Aorta (tissue), 5 donors: ENCODE measurements around the gene KCNQ1. TPM values are rescaled to one million over a fixed set of nuclear protein-coding genes. Genes with fewer than 3 reads are reported as not detected.

Source experiments
- ATAC-seq: fragments of 200-7000 bp; cut with Tn5 transposase; one replicate; pipeline ENCODE4 v1.9.1; 2022; ENCODE audit warnings: moderate library complexity; ENCODE audit not compliant: low FRiP score
- DNase-seq, 2 donors: peaks; one replicate each; pipeline ENCODE4 v3.0.0-alpha.2; 2020
- H3K27ac ChIP-seq, 2 donors: one replicate each; pipeline ENCODE4 v1.5.1; 2013; ENCODE audit warnings: low read length in 2 of 2, mild to moderate bottlenecking in 2 of 2, moderate library complexity in 2 of 2, control low read depth in 1 of 2, inconsistent platforms in 1 of 2, low read depth in 1 of 2
- H3K27me3 ChIP-seq, 2 donors: one replicate each; pipeline ENCODE4 v1.6.1; 2013; ENCODE audit warnings: control low read depth in 1 of 2, low read length in 1 of 2, mild to moderate bottlenecking in 1 of 2, moderate library complexity in 1 of 2; ENCODE audit not compliant: insufficient read depth in 2 of 2, control insufficient read depth in 1 of 2
- H3K36me3 ChIP-seq, 2 donors: one replicate each; pipeline ENCODE4 v1.6.1; 2013; ENCODE audit warnings: control low read depth in 1 of 2, low read length in 1 of 2, mild to moderate bottlenecking in 1 of 2; ENCODE audit not compliant: insufficient read depth in 2 of 2, control insufficient read depth in 1 of 2
- H3K4me1 ChIP-seq, 2 donors: one replicate each; pipeline ENCODE4 v1.6.1; 2013; ENCODE audit warnings: low read length in 2 of 2, control low read depth in 1 of 2, mild to moderate bottlenecking in 1 of 2, moderate library complexity in 1 of 2; ENCODE audit not compliant: insufficient read depth in 2 of 2, control insufficient read depth in 1 of 2
- H3K4me3 ChIP-seq, 2 donors: one replicate each; pipeline ENCODE4 v1.5.1; 2013; ENCODE audit warnings: low read length in 2 of 2, control low read depth in 1 of 2, mild to moderate bottlenecking in 1 of 2
- H3K9me3 ChIP-seq: one replicate; pipeline ENCODE4 v1.6.1; 2013; ENCODE audit warnings: mild to moderate bottlenecking, low read length; ENCODE audit not compliant: control insufficient read depth
- WGBS, 2 donors: extraction: QIAGEN DNeasy Blood & Tissue Kit; methylation state at CpG; one replicate each; pipeline ENCODE4 v1.1.7; 2013; 5-methylcytosine and 5-hydroxymethylcytosine counted together
- intact Hi-C, 2 donors: fragments of 100-400 bp; cut with DNase I; formaldehyde crosslinking; loops; one replicate each; pipeline versions ENCODE4 v1.14.2 to v1.15.0; 2022
- polyA plus RNA-seq, 2 donors: library from polyadenylated mRNA; stranded (reverse); fragments of 200-250 nt; gene quantifications; one replicate each; pipeline ENCODE4 v1.2.3, GENCODE V29; 2013
- total RNA-seq, 2 donors: library from RNA; stranded (reverse); fragmentation: NEBNext Ultra II Directional; extraction: Animal tissue kit (Norgen Biotek cat#: 25700); gene quantifications; one replicate each; pipeline ENCODE4 v1.2.1, GENCODE V29; 2021
- donor health status: healthy with polysubstance abuse.
- donor health status: Bipolar disorder and iron deficiency.
- donor health status: DM: no; HTN: no; CAD: no.
- donor health status: DM: no; HTN: no; CAD: no.
- donor health status: DM: yes; HTN: yes; CAD: no.

The KCNQ1 gene
- total and polyA plus RNA-seq, 4 donors, result 0.67 to 11.5 (median 5.8) TPM

GRCh38 chr11:2853997-2854560 is 409.3 kb downstream of the KCNQ1 start:
- intact Hi-C loops, result no loop called here
- ATAC-seq (no peak), DNase-seq (no peak)
- H3K4me1 ChIP-seq, result no peaks in the 10 kb centered on the region
- H3K27me3 ChIP-seq, result no peaks in the 10 kb centered on the region
- H3K9me3 ChIP-seq, result no peaks in the 10 kb centered on the region
- no peak overlapping the region for H3K27ac ChIP-seq
- H3K36me3 ChIP-seq, result no peaks in the 10 kb centered on the region
- H3K4me3 ChIP-seq, result no peak overlapping the region
- 94 to 97% methylated on average over 7 of the region's 7 CpGs for WGBS, 2 donors

GRCh38 chr11:2855162-2855561 is 410.4 kb downstream of the KCNQ1 start:
- intact Hi-C loops, result no loop called here
- no peaks in the 10 kb centered on the region for H3K36me3 ChIP-seq

GRCh38 chr11:2857276-2857675 is 412.5 kb downstream of the KCNQ1 start:
- Histone ChIP-seq H3K36me3 (no peaks in the 10 kb centered on the region), H3K27ac (no peak overlapping the region), H3K27me3 (no peaks in the 10 kb centered on the region), H3K4me1 (no peaks in the 10 kb centered on the region), H3K9me3 (no peaks in the 10 kb centered on the region), H3K4me3 (no peak overlapping the region)
- intact Hi-C loops, result no loop called here
- no peak for DNase-seq
- WGBS, 2 donors, result 91% methylated on average over 11 of the region's 11 CpGs
- ATAC-seq, result no peak

More at GRCh38 chr11:2855162-2855561, 410.4 kb downstream of the KCNQ1 start:
- DNase-seq, result no peak
- no peak for ATAC-seq
- H3K9me3 ChIP-seq, result no peaks in the 10 kb centered on the region
- H3K27ac ChIP-seq, result no peak overlapping the region
- no peak overlapping the region for H3K4me3 ChIP-seq
- WGBS, 2 donors, result 93 to 94% methylated on average over 8 of the region's 8 CpGs
- no peaks in the 10 kb centered on the region for H3K27me3 ChIP-seq
- H3K4me1 ChIP-seq, result no peaks in the 10 kb centered on the region

GRCh38 chr11:2857918-2858317 is 413.1 kb downstream of the KCNQ1 start:
- Histone ChIP-seq H3K4me1 (no peaks in the 10 kb centered on the region), H3K27ac (no peak overlapping the region), H3K9me3 (no peaks in the 10 kb centered on the region), H3K4me3 (no peak overlapping the region), H3K27me3 (no peaks in the 10 kb centered on the region), H3K36me3 (no peaks in the 10 kb centered on the region)
- ATAC-seq (no peak), DNase-seq (no peak)
- 80 to 85% methylated on average over 17 to 18 of the region's 18 CpGs for WGBS, 2 donors
- intact Hi-C loops, result no loop called here

- intact Hi-C loops, result no loop called here
- Histone ChIP-seq H3K9me3 (no peaks in the 10 kb centered on the region), H3K36me3 (no peaks in the 10 kb centered on the region), H3K27ac (no peak overlapping the region), H3K4me1 (no peaks in the 10 kb centered on the region), H3K4me3 (no peak overlapping the region), H3K27me3 (no peaks in the 10 kb centered on the region)
- 88 to 90% methylated on average over 16 of the region's 16 CpGs for WGBS, 2 donors
- DNase-seq (no peak), ATAC-seq (no peak)
Observed at GRCh38 chr11:2858995-2859698, 414.3 kb downstream of the KCNQ1 start.

- Histone ChIP-seq H3K36me3 (no peaks in the 10 kb centered on the region), H3K27ac (no peak overlapping the region), H3K9me3 (no peaks in the 10 kb centered on the region), H3K4me3 (no peak overlapping the region), H3K27me3 (no peaks in the 10 kb centered on the region), H3K4me1 (no peaks in the 10 kb centered on the region)
- no peak for DNase-seq
- 95 to 96% methylated on average over 9 to 10 of the region's 10 CpGs for WGBS, 2 donors
- intact Hi-C loops, result no loop called here
- no peak for ATAC-seq
Observed at GRCh38 chr11:2859699-2860037, 414.9 kb downstream of the KCNQ1 start.

DNA sequence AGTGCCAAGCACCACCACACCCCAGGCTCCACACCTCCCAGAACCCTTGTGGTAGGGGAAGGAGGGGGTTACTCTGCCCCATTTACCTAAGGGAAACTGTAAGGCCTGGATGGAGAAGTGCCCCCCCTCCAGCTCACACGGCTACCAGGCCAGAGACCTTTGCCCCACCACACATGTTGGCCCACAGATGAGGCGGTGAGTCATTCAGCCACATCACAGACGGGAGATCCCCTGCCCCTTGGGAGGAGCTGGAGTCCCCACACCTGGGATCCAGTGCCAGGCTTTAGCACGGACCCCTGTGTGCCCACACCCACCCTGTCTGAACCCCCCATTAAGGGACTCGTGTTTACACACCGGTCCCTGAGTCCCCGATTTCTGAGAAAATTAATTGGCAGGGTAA is 415.8 kb downstream of the KCNQ1 start:
- no peak overlapping the region for H3K27ac ChIP-seq
- no peaks in the 10 kb centered on the region for H3K36me3 ChIP-seq
- no peak for DNase-seq
- intact Hi-C loops, result no loop called here
- H3K27me3 ChIP-seq, result no peaks in the 10 kb centered on the region
- no peaks in the 10 kb centered on the region for H3K9me3 ChIP-seq
- no peak for ATAC-seq
- no peaks in the 10 kb centered on the region for H3K4me1 ChIP-seq
- no peak overlapping the region for H3K4me3 ChIP-seq
- 87 to 91% methylated on average over 7 of the region's 7 CpGs for WGBS, 2 donors

- intact Hi-C loops, result no loop called here
- DNase-seq (no peak), ATAC-seq (no peak)
- no peak overlapping the region for H3K27ac ChIP-seq
- 9% methylated on average over 77 to 96 of the region's 96 CpGs for WGBS, 2 donors
- no peaks in the 10 kb centered on the region for H3K36me3 ChIP-seq
- H3K27me3 ChIP-seq, result no peaks in the 10 kb centered on the region
- peaks cover 3% of the 10 kb centered on the region for H3K9me3 ChIP-seq
- no peaks in the 10 kb centered on the region for H3K4me1 ChIP-seq
- H3K4me3 ChIP-seq, result no peak overlapping the region
Observed at GRCh38 chr11:2862395-2863275, 417.8 kb downstream of the KCNQ1 start.

DNA sequence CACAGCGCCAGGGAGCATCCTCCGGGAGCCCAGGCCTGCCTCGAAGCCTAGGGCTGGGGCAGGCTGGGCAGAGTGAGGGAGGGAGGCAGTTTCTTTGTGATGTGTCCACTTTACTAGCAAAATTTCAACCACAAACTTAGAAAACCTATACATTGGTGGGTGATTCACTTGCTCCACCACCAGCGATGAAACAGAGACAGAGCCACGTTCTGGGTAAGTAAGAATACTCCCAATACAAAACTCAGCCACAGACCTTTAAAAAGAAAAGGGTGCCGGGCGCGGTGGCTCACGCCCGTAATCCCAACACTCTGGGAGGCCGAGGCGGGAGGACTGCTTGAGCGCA is 418.4 kb downstream of the KCNQ1 start:
- intact Hi-C loops, result no loop called here
- 82 to 87% methylated on average over 13 of the region's 13 CpGs for WGBS, 2 donors
- DNase-seq (no peak), ATAC-seq (no peak)
- Histone ChIP-seq H3K27me3 (no peaks in the 10 kb centered on the region), H3K36me3 (no peaks in the 10 kb centered on the region), H3K9me3 (peaks cover 3% of the 10 kb centered on the region), H3K4me1 (no peaks in the 10 kb centered on the region), H3K27ac (no peak overlapping the region), H3K4me3 (no peak overlapping the region)
